AG20443 (cell line): ENCODE results near the gene SSX3.
"Not testable (repeated sequence)": the region's sequence is repeated elsewhere in the genome, so short reads cannot be mapped to it uniquely, and the experiment has no call there.

ENCODE experiments used
- DNase-seq: peaks from one replicate; pipeline ENCODE4 v3.0.0; 2012; ENCODE audit warnings: low spot score, mixed read lengths

Gene SSX3

DNA sequence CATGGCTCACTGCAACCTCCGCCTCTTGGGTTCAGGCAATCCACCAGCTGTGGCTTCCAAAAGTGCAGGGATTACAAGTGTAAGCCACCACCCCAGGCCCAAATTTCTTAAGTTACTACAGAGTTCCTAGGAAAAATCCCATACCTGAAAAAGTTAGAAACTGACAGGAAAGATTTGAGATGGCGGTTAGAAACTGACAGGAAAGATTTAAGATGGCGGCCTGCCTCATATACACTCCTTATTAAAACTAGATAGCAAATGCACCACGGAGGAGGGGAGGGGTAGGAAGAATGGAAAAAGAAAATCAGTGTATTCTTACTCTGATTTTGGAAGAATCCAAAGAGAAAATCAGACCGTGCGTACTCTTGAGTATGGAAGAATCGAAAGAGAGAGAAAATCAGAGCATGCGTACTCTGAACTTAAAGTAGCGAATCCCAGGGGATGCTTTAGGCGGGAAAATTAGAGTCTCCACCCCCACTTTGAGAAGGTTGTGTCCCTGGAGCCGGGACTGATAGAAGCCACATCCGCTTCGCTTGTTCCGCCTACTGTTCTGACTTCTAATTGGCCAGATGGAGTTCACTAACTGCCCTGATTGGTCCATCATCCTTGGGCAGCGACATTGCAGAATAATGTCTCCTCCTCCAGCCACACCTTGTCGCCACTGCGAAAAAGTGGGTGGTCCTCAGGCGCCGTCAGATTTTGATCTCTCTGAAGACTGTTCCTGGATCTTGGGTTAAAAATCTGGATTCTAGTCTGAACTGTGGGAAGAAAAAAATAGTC lies at the start of gene SSX3:
TSS of gene SSX3 (minus strand) at position 389 of the 780 bp plus-strand sequence. CDS start 1,454 bp downstream, outside the sequence.
- not testable (repeated sequence) for DNase-seq

DNA sequence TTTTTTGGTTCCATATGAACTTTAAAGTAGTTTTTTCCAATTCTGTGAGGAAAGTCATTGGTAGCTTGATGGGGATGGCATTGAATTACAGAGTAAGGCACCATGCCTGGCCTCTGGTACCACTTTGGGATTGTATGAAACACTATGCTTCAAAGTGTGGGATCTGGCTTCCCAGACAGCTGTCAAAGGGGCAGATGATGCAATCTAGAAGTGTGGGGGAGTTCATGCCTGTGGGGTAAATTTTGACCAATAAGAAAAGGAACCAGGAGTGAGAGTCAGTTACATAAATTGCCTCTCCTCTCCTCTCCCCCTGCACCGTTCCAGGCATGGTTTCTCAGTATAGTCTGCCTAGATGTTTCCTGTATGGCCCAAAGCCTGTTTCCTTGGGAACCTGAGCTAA lies 41.3 kb upstream of the SSX3 start:
- DNase-seq: not testable (repeated sequence)

- DNase-seq: not testable (repeated sequence)
These were observed 40.4 kb upstream of the SSX3 start for GRCh38 chrX:48396931-48397330.

DNA sequence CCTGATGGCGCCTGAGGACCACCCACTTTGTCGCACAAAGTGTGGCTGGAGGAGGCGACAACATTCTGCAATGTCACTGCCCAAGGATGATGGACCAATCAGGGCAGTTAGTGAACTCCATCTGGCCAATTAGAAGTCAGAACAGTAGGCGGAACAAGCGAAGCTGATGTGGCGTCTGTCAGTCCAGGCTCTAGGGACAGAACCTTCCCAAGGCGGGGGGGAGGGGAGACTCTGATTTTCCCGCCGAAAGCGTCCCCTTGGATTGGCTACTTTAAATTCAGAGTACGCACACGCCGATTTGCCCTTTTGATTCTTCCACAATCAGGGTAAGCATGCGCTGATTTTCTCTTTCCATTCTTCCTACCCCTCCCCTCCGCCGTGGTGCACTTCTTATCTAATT lies 26.7 kb upstream of the SSX3 start, which contains the start of gene SSX4:
TSS of gene SSX4 (plus strand) at position 301 of the 400 bp plus-strand sequence. CDS start 515 bp downstream, outside the sequence.
- DNase-seq: not testable (repeated sequence)

GRCh38 chrX:48370408-48370807 lies 13.9 kb upstream of the SSX3 start:
- not testable (repeated sequence) for DNase-seq

- DNase-seq: not testable (repeated sequence)
These were observed 11.4 kb upstream of the SSX3 start for GRCh38 chrX:48367717-48368408.

DNA sequence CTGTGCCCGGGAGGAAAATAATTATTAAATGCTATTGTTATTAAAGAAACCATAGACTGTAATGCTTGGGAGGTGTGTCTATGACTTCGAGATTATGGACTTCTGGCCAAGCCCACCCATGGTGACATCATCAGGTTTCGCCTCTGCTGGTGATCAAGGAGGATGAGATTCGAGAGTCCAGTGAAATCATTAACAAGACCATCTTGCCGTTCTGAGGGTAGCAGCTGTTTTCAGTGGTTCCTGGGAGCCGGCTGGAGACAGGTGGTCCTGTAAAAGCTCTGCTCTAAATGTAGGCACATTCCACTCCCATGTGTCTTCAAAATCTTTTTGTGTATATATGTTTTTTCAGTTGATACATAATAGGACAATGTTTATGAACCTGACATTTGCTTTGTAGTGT lies 2.8 kb upstream of the SSX3 start:
- not testable (repeated sequence) for DNase-seq

DNA sequence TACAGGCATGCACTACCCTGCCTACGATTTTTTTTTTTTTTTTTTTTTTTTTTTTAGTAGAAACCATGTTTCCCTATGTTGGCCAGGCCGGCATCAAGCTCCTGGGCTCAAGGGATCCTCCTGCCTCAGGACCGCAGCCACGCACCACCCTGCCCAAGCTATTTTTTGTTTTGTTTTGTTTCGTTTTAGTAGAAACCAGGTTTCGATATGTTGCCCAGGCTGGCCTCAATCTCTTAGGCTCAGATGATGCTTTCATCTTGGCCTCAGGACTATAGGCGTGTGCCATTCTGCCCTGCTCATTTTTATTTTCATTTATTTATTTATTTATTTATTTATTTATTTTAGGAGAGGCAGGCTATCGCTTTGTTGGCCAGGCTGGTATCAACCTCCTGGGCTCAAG lies 1.2 kb upstream of the SSX3 start:
- DNase-seq: no peak

DNA sequence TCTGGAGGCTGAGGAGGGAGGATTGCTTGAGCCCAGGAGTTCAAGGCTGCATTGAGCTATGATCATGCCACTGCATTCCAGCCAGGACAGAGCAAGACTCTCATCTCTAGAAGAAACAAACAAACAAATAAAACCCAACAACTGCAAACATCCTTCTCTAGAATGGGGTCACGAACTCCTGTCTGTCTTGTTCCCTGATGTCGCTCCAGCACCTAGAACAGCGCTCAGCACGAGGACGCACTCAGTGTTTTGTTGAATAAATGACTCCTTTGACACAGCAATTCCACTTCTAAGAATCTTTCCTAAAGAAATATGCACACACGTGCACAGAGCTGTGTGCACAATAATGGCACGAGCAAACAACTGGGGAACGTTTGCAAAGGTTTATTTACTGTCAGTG lies 10.4 kb downstream of the SSX3 start:
- DNase-seq: not testable (repeated sequence)

- DNase-seq: not testable (repeated sequence)
These were observed 42.5 kb downstream of the SSX3 start for GRCh38 chrX:48313996-48314395.

DNA sequence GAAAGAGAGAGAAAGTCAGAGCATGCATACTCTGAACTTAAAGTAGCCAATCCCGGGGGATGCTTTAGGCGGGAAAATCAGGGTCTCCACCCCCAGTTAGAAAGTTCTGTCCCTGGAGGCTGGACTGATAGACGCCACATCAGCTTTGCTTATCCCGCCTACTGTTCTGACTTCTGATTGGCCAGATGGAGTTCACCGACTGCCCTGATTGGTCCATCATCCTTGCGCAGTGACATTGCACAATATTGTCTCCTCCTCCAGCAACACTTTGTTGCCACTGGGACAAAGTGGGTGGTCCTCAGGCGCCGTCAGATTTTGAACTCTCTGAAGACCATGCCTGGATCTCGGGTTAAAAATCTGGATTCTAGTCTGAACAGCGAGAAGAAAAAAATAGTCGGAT lies 50.3 kb downstream of the SSX3 start:
- no peak for DNase-seq
